ENCODE data around the gene GATD1.
A peak's percentile ranks its signal among the peaks of the same experiment; 100 is the strongest.

The GATD1 gene

GRCh38 chr11:824292-824880 is 47.1 kb upstream of the GATD1 start:
- Histone ChIP-seq H3K4me3 (ENCODE audit: low read depth, low read length) (no peak overlapping the region), H3K27ac (peak overlapping the region; percentile 64), H3K27me3 (ENCODE audit: insufficient read depth, low read depth, severe bottlenecking) (no peaks in the 10 kb centered on the region), H3K9me3 (ENCODE audit: severe bottlenecking) (no peaks in the 10 kb centered on the region), H3K36me3 (peaks cover 39% of the 10 kb centered on the region)
- TF ChIP-seq, protein P1, sequence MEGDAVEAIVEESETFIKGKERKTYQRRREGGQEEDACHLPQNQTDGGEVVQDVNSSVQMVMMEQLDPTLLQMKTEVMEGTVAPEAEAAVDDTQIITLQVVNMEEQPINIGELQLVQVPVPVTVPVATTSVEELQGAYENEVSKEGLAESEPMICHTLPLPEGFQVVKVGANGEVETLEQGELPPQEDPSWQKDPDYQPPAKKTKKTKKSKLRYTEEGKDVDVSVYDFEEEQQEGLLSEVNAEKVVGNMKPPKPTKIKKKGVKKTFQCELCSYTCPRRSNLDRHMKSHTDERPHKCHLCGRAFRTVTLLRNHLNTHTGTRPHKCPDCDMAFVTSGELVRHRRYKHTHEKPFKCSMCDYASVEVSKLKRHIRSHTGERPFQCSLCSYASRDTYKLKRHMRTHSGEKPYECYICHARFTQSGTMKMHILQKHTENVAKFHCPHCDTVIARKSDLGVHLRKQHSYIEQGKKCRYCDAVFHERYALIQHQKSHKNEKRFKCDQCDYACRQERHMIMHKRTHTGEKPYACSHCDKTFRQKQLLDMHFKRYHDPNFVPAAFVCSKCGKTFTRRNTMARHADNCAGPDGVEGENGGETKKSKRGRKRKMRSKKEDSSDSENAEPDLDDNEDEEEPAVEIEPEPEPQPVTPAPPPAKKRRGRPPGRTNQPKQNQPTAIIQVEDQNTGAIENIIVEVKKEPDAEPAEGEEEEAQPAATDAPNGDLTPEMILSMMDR (IDR thresholded peaks at IDR 0.05; ENCODE audit: low read depth, low read length) = no peak
- DNase-seq = peak; percentile 61

- H3K27ac ChIP-seq = peak overlapping the region; percentile 64
- H3K36me3 ChIP-seq = peaks cover 39% of the 10 kb centered on the region
Measured at GRCh38 chr11:823441-824291, 46.4 kb upstream of the GATD1 start.

DNA sequence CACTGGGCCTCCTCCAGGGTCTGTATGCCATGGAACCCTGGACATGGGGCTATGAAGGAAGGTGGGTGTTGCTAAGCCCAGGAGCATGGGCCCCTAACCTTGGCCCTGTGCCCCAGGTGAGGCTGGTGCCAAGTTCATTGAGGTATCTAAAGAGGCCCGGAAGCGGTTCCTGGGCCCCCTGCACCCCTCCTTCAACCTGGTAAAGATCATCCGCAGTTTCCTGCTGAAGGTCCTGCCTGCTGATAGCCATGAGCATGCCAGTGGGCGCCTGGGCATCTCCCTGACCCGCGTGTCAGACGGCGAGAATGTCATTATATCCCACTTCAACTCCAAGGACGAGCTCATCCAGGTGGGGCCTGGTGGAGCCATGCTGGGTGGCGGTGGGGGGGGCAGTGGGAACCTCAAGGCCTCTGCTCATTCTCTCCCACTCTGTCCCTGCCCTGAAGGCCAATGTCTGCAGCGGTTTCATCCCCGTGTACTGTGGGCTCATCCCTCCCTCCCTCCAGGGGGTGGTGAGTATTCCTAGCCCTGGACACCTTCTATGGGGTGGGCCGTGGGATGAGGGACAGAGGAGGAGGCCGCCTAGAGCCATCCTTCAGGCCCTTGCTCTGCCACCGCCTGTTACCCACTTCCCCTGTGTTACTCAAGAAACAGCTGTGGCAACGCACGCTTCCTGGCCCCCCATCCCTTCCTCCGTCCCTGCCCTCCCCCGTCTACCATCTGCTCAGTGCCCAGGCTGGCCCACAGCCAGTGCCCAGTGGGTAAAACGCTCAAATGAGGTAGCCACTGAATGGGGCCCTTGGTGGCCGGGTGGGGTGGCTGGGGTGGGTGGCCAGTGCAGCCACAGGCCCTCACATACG is 44.5 kb upstream of the GATD1 start:
- H3K4me3 ChIP-seq (ENCODE audit: low read depth, low read length) = no peak overlapping the region
- H3K36me3 ChIP-seq = peaks cover 39% of the 10 kb centered on the region
- TF ChIP-seq, protein P1 (IDR thresholded peaks at IDR 0.05; ENCODE audit: low read depth, low read length) = no peak
- no peak overlapping the region for H3K27ac ChIP-seq
- no peaks in the 10 kb centered on the region for H3K9me3 ChIP-seq (ENCODE audit: severe bottlenecking)
- H3K27me3 ChIP-seq (ENCODE audit: insufficient read depth, low read depth, severe bottlenecking) = no peaks in the 10 kb centered on the region
- no peak for DNase-seq

More at GRCh38 chr11:823441-824291, 46.4 kb upstream of the GATD1 start:
- TF ChIP-seq, protein P1 (IDR thresholded peaks at IDR 0.05; ENCODE audit: low read depth, low read length) = no peak
- Histone ChIP-seq H3K4me3 (ENCODE audit: low read depth, low read length) (no peak overlapping the region), H3K27me3 (ENCODE audit: insufficient read depth, low read depth, severe bottlenecking) (no peaks in the 10 kb centered on the region), H3K9me3 (ENCODE audit: severe bottlenecking) (no peaks in the 10 kb centered on the region)
- no peak for DNase-seq

GRCh38 chr11:820655-821511 is 43.6 kb upstream of the GATD1 start:
- DNase-seq = no peak
- no peak overlapping the region for H3K27ac ChIP-seq

More at GRCh38 chr11:820655-821511, 43.6 kb upstream of the GATD1 start:
- H3K4me3 ChIP-seq (ENCODE audit: low read depth, low read length) = peak overlapping the region; percentile 55
- H3K9me3 ChIP-seq (ENCODE audit: severe bottlenecking) = no peaks in the 10 kb centered on the region
- H3K27me3 ChIP-seq (ENCODE audit: insufficient read depth, low read depth, severe bottlenecking) = no peaks in the 10 kb centered on the region
- TF ChIP-seq, protein P1 (IDR thresholded peaks at IDR 0.05; ENCODE audit: low read depth, low read length) = no peak
- peaks cover 39% of the 10 kb centered on the region for H3K36me3 ChIP-seq
